ENCODE measurements around the gene DUOXA1. TPM values are rescaled to one million over a fixed set of nuclear protein-coding genes. Genes with fewer than 3 reads are reported as not detected.
"Not testable (repeated sequence)": the region's sequence is repeated elsewhere in the genome, so short reads cannot be mapped to it uniquely, and the experiment has no call there.

DUOXA1 gene
- total and polyA plus RNA-seq, 5 donors from 2014 or later = not detected

DNA sequence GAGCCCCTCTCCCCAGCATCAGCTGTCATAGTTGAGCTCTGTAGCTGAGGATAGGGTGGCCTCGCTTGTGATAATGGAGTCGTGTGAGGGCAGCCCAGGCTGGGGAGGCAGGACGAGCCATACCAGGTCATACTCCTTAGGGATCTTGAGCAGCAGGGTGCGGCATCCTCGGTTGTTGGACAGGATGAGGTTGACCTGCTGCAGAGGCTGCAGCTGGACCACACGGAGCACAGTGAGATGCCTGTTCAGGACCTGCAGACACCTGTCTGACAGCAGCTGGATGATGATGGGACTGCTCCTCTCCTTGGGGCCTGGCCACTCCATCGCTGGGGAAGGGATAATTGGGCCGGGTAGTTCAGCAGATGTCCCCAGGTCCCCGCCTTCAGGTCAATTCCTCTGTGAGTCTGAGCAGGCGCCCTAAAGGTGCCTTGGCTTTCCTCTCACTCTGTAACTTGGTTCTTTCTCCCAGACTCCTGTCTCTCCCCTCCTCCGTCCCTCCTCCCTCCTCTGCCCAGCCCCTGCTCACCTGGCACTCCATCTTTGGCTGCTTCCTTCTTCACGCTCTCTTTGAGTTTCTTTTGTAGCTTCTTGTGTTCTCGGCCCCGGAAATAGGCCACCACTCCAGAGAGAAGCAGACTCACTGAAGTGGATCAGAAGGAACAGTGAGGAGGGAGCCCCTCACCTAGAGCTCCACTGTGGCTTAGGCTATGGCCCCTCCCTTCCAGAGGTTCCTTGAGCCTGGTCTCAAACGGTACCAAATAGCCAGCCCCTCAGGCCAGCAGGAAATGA lies 23.5 kb downstream of the DUOXA1 start:
- Histone ChIP-seq H3K4me1 (ENCODE audit: control insufficient read depth, insufficient read depth, low read length, poor library complexity, severe bottlenecking) (no peaks in the 10 kb centered on the region), H3K27me3 (ENCODE audit: control insufficient read depth, insufficient read depth, low read length) (peaks cover 10% of the 10 kb centered on the region), H3K36me3 (ENCODE audit: control insufficient read depth, insufficient read depth, low read length) (no peaks in the 10 kb centered on the region), H3K9me3 (ENCODE audit: control insufficient read depth in 2 of 2, low read length in 2 of 2) (no peaks in the 10 kb centered on the region), H3K4me3 (ENCODE audit: low read depth, low read length) (no peak overlapping the region), H3K27ac (ENCODE audit: insufficient read depth, low read length, poor library complexity, severe bottlenecking) (no peak overlapping the region)
- H3K4me1 Mint-ChIP-seq = peaks cover 0 to 3% (median under 1%) of the 10 kb centered on the region in 4 donors
- H3K9me3 Mint-ChIP-seq = peaks cover 0 to 3% (median 0%) of the 10 kb centered on the region in 7 donors
- no peak overlapping the region for H3K27ac Mint-ChIP-seq
- ATAC-seq (ENCODE audit: low read depth in 2 of 2) (no peak), DNase-seq (no peak)
- H3K27me3 Mint-ChIP-seq = peaks cover 31% of the 10 kb centered on the region
- H3K36me3 Mint-ChIP-seq = no peaks in the 10 kb centered on the region
- no peak overlapping the region for H3K4me3 Mint-ChIP-seq

DNA sequence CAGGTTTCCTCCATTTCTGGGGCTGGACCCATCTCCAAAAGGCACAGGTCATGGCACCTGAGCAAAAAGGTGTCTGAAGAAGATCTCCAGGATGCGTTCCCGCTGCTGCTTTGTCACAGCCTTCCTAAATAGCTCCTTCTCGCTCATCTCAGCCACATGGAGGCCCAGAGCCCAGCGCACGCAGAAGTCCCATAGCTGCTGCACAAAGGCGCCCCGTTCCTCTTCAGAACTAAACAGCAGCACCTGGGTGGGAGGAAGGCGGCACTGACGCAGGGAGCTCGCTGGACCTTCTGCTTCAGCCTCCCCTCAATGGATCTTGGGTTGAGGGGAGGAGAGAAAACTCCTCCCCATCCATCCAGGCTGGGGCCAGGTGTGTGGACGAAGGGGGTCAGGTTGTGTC lies 24.1 kb downstream of the DUOXA1 start:
- no peak overlapping the region for H3K4me3 Mint-ChIP-seq
- Histone ChIP-seq H3K4me1 (ENCODE audit: control insufficient read depth, insufficient read depth, low read length, poor library complexity, severe bottlenecking) (no peaks in the 10 kb centered on the region), H3K9me3 (ENCODE audit: control insufficient read depth in 2 of 2, low read length in 2 of 2) (no peaks in the 10 kb centered on the region), H3K4me3 (ENCODE audit: low read depth, low read length) (no peak overlapping the region), H3K27me3 (ENCODE audit: control insufficient read depth, insufficient read depth, low read length) (peaks cover 10% of the 10 kb centered on the region), H3K27ac (ENCODE audit: insufficient read depth, low read length, poor library complexity, severe bottlenecking) (no peak overlapping the region), H3K36me3 (ENCODE audit: control insufficient read depth, insufficient read depth, low read length) (no peaks in the 10 kb centered on the region)
- H3K27ac Mint-ChIP-seq = no peak overlapping the region
- peaks cover 0 to 3% (median 0%) of the 10 kb centered on the region in 7 donors for H3K9me3 Mint-ChIP-seq
- H3K36me3 Mint-ChIP-seq = no peaks in the 10 kb centered on the region
- H3K4me1 Mint-ChIP-seq = peaks cover 0 to 3% (median under 1%) of the 10 kb centered on the region in 4 donors
- ATAC-seq (ENCODE audit: low read depth in 2 of 2) (no peak), DNase-seq (no peak)
- peaks cover 30% of the 10 kb centered on the region for H3K27me3 Mint-ChIP-seq

- H3K27me3 Mint-ChIP-seq = peaks cover 16% of the 10 kb centered on the region
- not testable (repeated sequence) for H3K36me3 ChIP-seq (ENCODE audit: control insufficient read depth, insufficient read depth, low read length); H3K27me3 ChIP-seq (ENCODE audit: control insufficient read depth, insufficient read depth, low read length); H3K4me1 ChIP-seq (ENCODE audit: control insufficient read depth, insufficient read depth, low read length, poor library complexity, severe bottlenecking); H3K36me3 Mint-ChIP-seq; H3K27ac ChIP-seq (ENCODE audit: insufficient read depth, low read length, poor library complexity, severe bottlenecking); ATAC-seq (ENCODE audit: low read depth in 2 of 2); H3K4me1 Mint-ChIP-seq; H3K9me3 ChIP-seq (ENCODE audit: control insufficient read depth in 2 of 2, low read length in 2 of 2); H3K4me3 ChIP-seq (ENCODE audit: low read depth, low read length); H3K9me3 Mint-ChIP-seq; H3K4me3 Mint-ChIP-seq; H3K27ac Mint-ChIP-seq; DNase-seq
These were observed 25.5 kb downstream of the DUOXA1 start for GRCh38 chr15:45104170-45104569.

DNA sequence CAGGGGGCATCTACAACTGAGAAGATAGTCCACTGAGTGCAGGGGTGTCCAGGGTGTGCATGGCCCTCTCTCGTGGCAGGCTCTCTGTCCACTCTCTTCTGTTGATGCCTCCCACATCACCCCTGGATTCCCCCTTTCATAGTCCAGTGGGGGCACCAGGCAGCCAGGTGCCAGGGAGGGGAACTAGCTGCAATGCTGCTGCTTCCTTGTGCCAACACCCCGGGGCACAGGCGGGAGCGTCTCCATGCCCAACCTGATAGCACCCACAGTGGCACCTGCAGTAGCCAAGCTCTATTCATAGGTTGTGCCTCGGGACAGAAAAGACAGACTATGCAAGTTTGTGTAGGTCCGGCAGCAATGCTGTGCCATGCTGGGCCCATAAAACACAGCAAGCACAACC lies 27.5 kb downstream of the DUOXA1 start:
- no peak overlapping the region for H3K4me3 Mint-ChIP-seq
- DNase-seq (no peak), ATAC-seq (ENCODE audit: low read depth in 2 of 2) (no peak)
- Histone ChIP-seq H3K27me3 (ENCODE audit: control insufficient read depth, insufficient read depth, low read length) (no peaks in the 10 kb centered on the region), H3K36me3 (ENCODE audit: control insufficient read depth, insufficient read depth, low read length) (no peaks in the 10 kb centered on the region), H3K4me3 (ENCODE audit: low read depth, low read length) (no peak overlapping the region), H3K27ac (ENCODE audit: insufficient read depth, low read length, poor library complexity, severe bottlenecking) (no peak overlapping the region), H3K9me3 (ENCODE audit: control insufficient read depth in 2 of 2, low read length in 2 of 2) (no peaks in the 10 kb centered on the region), H3K4me1 (ENCODE audit: control insufficient read depth, insufficient read depth, low read length, poor library complexity, severe bottlenecking) (no peaks in the 10 kb centered on the region)
- H3K27ac Mint-ChIP-seq = no peak overlapping the region
- no peaks in the 10 kb centered on the region for H3K36me3 Mint-ChIP-seq
- peaks cover 9% of the 10 kb centered on the region for H3K27me3 Mint-ChIP-seq
- H3K4me1 Mint-ChIP-seq = peaks cover 0 to 3% (median 0%) of the 10 kb centered on the region in 4 donors
- H3K9me3 Mint-ChIP-seq = no peaks in the 10 kb centered on the region

GRCh38 chr15:45101749-45102148 lies 27.9 kb downstream of the DUOXA1 start:
- Histone ChIP-seq H3K27ac (ENCODE audit: insufficient read depth, low read length, poor library complexity, severe bottlenecking) (no peak overlapping the region), H3K4me1 (ENCODE audit: control insufficient read depth, insufficient read depth, low read length, poor library complexity, severe bottlenecking) (no peaks in the 10 kb centered on the region), H3K4me3 (ENCODE audit: low read depth, low read length) (no peak overlapping the region), H3K36me3 (ENCODE audit: control insufficient read depth, insufficient read depth, low read length) (no peaks in the 10 kb centered on the region), H3K27me3 (ENCODE audit: control insufficient read depth, insufficient read depth, low read length) (no peaks in the 10 kb centered on the region), H3K9me3 (ENCODE audit: control insufficient read depth in 2 of 2, low read length in 2 of 2) (no peaks in the 10 kb centered on the region)
- ATAC-seq (ENCODE audit: low read depth in 2 of 2) = no peak
- no peak for DNase-seq
- Mint-ChIP-seq H3K36me3 (no peaks in the 10 kb centered on the region), H3K27ac (no peak overlapping the region), H3K9me3 (no peaks in the 10 kb centered on the region), H3K4me3 (no peak overlapping the region), H3K4me1 (peaks cover 0 to 3% (median 0%) of the 10 kb centered on the region in 4 donors), H3K27me3 (peaks cover 9% of the 10 kb centered on the region)

DNA sequence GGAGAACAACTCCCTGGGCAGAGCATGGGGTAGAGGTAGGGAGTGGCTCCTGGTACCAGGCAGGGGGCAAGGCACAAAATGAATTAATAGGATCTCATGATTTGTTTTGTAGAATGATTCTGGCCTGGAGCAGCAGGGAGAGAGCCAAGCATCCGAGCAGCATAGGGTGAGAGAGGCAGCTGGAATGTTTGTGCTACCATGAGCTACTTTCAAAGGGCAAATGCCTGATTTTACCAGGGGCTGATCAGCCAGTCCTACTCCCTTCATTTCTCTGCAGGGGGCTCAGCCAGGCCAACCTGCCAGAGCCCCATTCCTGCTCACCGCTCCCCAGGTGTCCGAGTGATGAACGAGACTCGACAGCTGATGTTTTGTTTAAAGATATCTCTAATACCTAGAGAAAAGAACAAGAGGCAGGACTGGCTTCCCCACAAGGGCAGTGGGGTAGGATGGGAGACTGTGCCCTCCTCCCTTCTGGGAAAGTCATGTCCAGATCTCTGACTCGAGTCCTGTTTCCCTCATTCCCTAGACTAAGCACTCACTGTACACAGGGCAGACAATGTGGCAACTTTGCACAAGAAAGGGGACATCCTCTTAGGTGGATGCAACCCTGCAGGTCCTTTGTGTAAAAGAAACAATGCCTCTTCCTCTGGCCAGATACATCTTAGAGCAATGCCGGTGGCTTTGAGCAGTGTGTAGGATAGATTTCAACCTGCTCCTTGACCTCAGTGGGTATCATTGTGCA lies 28.6 kb downstream of the DUOXA1 start:
- Histone ChIP-seq H3K27me3 (ENCODE audit: control insufficient read depth, insufficient read depth, low read length) (no peaks in the 10 kb centered on the region), H3K36me3 (ENCODE audit: control insufficient read depth, insufficient read depth, low read length) (no peaks in the 10 kb centered on the region), H3K9me3 (ENCODE audit: control insufficient read depth in 2 of 2, low read length in 2 of 2) (no peaks in the 10 kb centered on the region), H3K27ac (ENCODE audit: insufficient read depth, low read length, poor library complexity, severe bottlenecking) (no peak overlapping the region), H3K4me3 (ENCODE audit: low read depth, low read length) (no peak overlapping the region), H3K4me1 (ENCODE audit: control insufficient read depth, insufficient read depth, low read length, poor library complexity, severe bottlenecking) (no peaks in the 10 kb centered on the region)
- Mint-ChIP-seq H3K4me1 (peaks cover 0 to 3% (median 0%) of the 10 kb centered on the region in 4 donors), H3K36me3 (no peaks in the 10 kb centered on the region), H3K27me3 (peaks cover 9% of the 10 kb centered on the region), H3K4me3 (no peak overlapping the region), H3K9me3 (no peaks in the 10 kb centered on the region), H3K27ac (no peak overlapping the region)
- no peak for ATAC-seq (ENCODE audit: low read depth in 2 of 2)
- DNase-seq = no peak

DNA sequence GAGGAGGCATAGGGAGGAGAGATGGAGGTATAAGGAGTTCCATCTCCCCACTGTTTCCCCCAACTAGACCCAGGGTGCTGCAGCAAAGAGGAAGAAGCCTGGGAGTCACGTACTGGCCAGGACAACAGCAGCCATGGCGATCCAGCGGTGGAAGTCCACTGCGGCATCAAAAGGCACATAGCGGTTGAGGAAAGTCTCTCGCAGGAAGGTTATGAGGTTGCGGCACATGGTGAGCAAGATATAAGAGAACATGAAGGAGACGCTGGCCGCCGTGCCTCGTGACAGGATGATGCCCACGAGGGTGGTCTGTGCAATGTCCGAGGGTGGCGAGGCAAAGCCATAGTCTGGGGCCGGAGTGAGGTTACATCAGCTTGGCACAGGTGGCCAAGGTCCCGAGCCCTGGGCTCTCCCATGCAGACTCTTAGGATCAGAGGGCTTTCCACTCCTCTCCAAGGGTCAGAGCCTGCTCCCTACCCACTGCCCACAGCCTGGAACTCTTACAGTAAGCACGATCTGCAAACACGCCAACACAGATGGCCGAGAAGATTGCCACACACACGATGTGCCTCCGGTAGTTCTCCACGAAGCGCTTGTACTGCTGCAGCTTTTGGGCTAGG lies 30.0 kb downstream of the DUOXA1 start:
- no peak for DNase-seq
- no peaks in the 10 kb centered on the region for H3K36me3 ChIP-seq (ENCODE audit: control insufficient read depth, insufficient read depth, low read length)
- no peaks in the 10 kb centered on the region for H3K27me3 ChIP-seq (ENCODE audit: control insufficient read depth, insufficient read depth, low read length)
- no peak overlapping the region for H3K4me3 ChIP-seq (ENCODE audit: low read depth, low read length)
- H3K4me3 Mint-ChIP-seq = no peak overlapping the region
- peaks cover 9% of the 10 kb centered on the region for H3K27me3 Mint-ChIP-seq
- no peaks in the 10 kb centered on the region for H3K9me3 Mint-ChIP-seq
- peaks cover 0 to 3% (median 0%) of the 10 kb centered on the region in 4 donors for H3K4me1 Mint-ChIP-seq
- H3K27ac ChIP-seq (ENCODE audit: insufficient read depth, low read length, poor library complexity, severe bottlenecking) = no peak overlapping the region
- no peaks in the 10 kb centered on the region for H3K9me3 ChIP-seq (ENCODE audit: control insufficient read depth in 2 of 2, low read length in 2 of 2)
- no peaks in the 10 kb centered on the region for H3K36me3 Mint-ChIP-seq
- H3K4me1 ChIP-seq (ENCODE audit: control insufficient read depth, insufficient read depth, low read length, poor library complexity, severe bottlenecking) = no peaks in the 10 kb centered on the region
- ATAC-seq (ENCODE audit: low read depth in 2 of 2) = no peak
- H3K27ac Mint-ChIP-seq = no peak overlapping the region
